ENCODE data around the gene JAG2. TPM values are rescaled to one million over a fixed set of nuclear protein-coding genes. Genes with fewer than 3 reads are reported as not detected.

Gene JAG2
- total and polyA plus RNA-seq, 12 donors: 0.83 to 16.2 (median 4.0) TPM

- peaks cover 25% of the 10 kb centered on the region for H3K27me3 ChIP-seq
- no peak overlapping the region for H3K4me3 ChIP-seq
- TF ChIP-seq CTCF (IDR thresholded peaks at IDR 0.05): no peak
- TF ChIP-seq POLR2A (IDR thresholded peaks at IDR 0.05): no peak
- no peaks in the 10 kb centered on the region for H3K9me3 ChIP-seq (replicated peaks in 1 of 3)
- 75 to 90% (median 80%) methylated on average over 2 to 10 of the region's 10 CpGs for WGBS, 4 donors
- no peak for DNase-seq
- H3K27ac ChIP-seq: no peak overlapping the region
- no peaks in the 10 kb centered on the region for H3K4me1 ChIP-seq (replicated peaks in 1 of 2)
- H3K36me3 ChIP-seq (replicated peaks in 1 of 2): no peaks in the 10 kb centered on the region
- intact Hi-C loops (cut with DNase I): no loop called here
Observed at GRCh38 chr14:105165134-105165704, 3.4 kb downstream of the JAG2 start.

GRCh38 chr14:105163040-105163742, 5.4 kb downstream of the JAG2 start:
- Histone ChIP-seq H3K9me3 (replicated peaks in 1 of 3) (no peaks in the 10 kb centered on the region), H3K27ac (no peak overlapping the region), H3K4me3 (no peak overlapping the region), H3K4me1 (replicated peaks in 1 of 2) (no peaks in the 10 kb centered on the region), H3K27me3 (peaks cover 19% of the 10 kb centered on the region), H3K36me3 (replicated peaks in 1 of 2) (no peaks in the 10 kb centered on the region)
- 81 to 91% (median 85%) methylated on average over 10 to 18 of the region's 18 CpGs for WGBS, 4 donors
- intact Hi-C loops (cut with DNase I): no loop called here
- no peak for TF ChIP-seq POLR2A (IDR thresholded peaks at IDR 0.05)
- TF ChIP-seq CTCF (IDR thresholded peaks at IDR 0.05): no peak
- DNase-seq: no peak

GRCh38 chr14:105162669-105162979, 6.0 kb downstream of the JAG2 start:
- no peak overlapping the region for H3K4me3 ChIP-seq
- H3K27ac ChIP-seq: no peak overlapping the region
- intact Hi-C loops (cut with DNase I): no loop called here
- no peaks in the 10 kb centered on the region for H3K4me1 ChIP-seq (replicated peaks in 1 of 2)
- 80 to 93% (median 81%) methylated on average over 1 to 2 of the region's 2 CpGs; no CpG with 5 or more reads in 1 of the 4 donors for WGBS, 4 donors
- TF ChIP-seq CTCF (IDR thresholded peaks at IDR 0.05) (no peak), POLR2A (IDR thresholded peaks at IDR 0.05) (no peak)
- H3K9me3 ChIP-seq (replicated peaks in 1 of 3): no peaks in the 10 kb centered on the region
- H3K36me3 ChIP-seq (replicated peaks in 1 of 2): no peaks in the 10 kb centered on the region
- no peak for DNase-seq
- H3K27me3 ChIP-seq: peaks cover 15% of the 10 kb centered on the region

GRCh38 chr14:105161964-105162668, 6.5 kb downstream of the JAG2 start:
- Histone ChIP-seq H3K4me1 (replicated peaks in 1 of 2) (no peaks in the 10 kb centered on the region), H3K36me3 (replicated peaks in 1 of 2) (no peaks in the 10 kb centered on the region), H3K27me3 (peaks cover 13% of the 10 kb centered on the region), H3K27ac (no peak overlapping the region), H3K9me3 (replicated peaks in 1 of 3) (no peaks in the 10 kb centered on the region), H3K4me3 (no peak overlapping the region)
- TF ChIP-seq POLR2A (IDR thresholded peaks at IDR 0.05): no peak
- no peak for TF ChIP-seq CTCF (IDR thresholded peaks at IDR 0.05)
- 76 to 90% (median 88%) methylated on average over 3 to 10 of the region's 10 CpGs for WGBS, 4 donors
- DNase-seq: no peak
- intact Hi-C loops (cut with DNase I): no loop called here
